Measurements from ENCODE around the gene NEO1.

NEO1 gene

GRCh38 chr15:73334086-73334485, 281.8 kb downstream of the NEO1 start:
- no peak for DNase-seq

GRCh38 chr15:73335026-73335425, 282.8 kb downstream of the NEO1 start:
- DNase-seq, result no peak

- DNase-seq, result no peak
Measured at GRCh38 chr15:73335471-73335870, 283.2 kb downstream of the NEO1 start.

- no peak for DNase-seq
Measured at GRCh38 chr15:73336756-73337155, 284.5 kb downstream of the NEO1 start.

GRCh38 chr15:73337187-73337586, 284.9 kb downstream of the NEO1 start:
- DNase-seq, result no peak

GRCh38 chr15:73338058-73338457, 285.8 kb downstream of the NEO1 start:
- DNase-seq, result no peak

- DNase-seq, result no peak
Measured at GRCh38 chr15:73338606-73339374, 286.5 kb downstream of the NEO1 start.

GRCh38 chr15:73340502-73341192, 288.4 kb downstream of the NEO1 start:
- no peak for DNase-seq

- DNase-seq, result no peak
Measured at GRCh38 chr15:73341886-73342600, 289.8 kb downstream of the NEO1 start.

- DNase-seq, result no peak
Measured at GRCh38 chr15:73344056-73344455, 291.8 kb downstream of the NEO1 start.

GRCh38 chr15:73345658-73346057, 293.4 kb downstream of the NEO1 start:
- DNase-seq, result no peak

GRCh38 chr15:73346735-73347312, 294.6 kb downstream of the NEO1 start:
- no peak for DNase-seq

GRCh38 chr15:73349191-73349590, 296.9 kb downstream of the NEO1 start:
- no peak for DNase-seq

GRCh38 chr15:73352082-73352481, 299.8 kb downstream of the NEO1 start:
- DNase-seq, result no peak

GRCh38 chr15:73353734-73354133, 301.5 kb downstream of the NEO1 start:
- DNase-seq, result no peak

- no peak for DNase-seq
Measured at GRCh38 chr15:73354241-73354640, 302.0 kb downstream of the NEO1 start.
